GM12864 (cell line): Measurements from ENCODE around the gene IPO9.

Experiments
- DNase-seq: peaks from one replicate; pipeline ENCODE4 v3.0.0-alpha.2; 2011; ENCODE audit warnings: low read depth
- H3K4me3 ChIP-seq: 2 replicates; pipeline ENCODE4 v1.5.1; 2011; ENCODE audit warnings: mild to moderate bottlenecking, low read depth, low read length, control low read depth
- CTCF ChIP-seq: IDR thresholded peaks from 2 replicates; pipeline ENCODE4 v1.5.1; 2011; ENCODE audit warnings: low read depth, mild to moderate bottlenecking, moderate library complexity, low read length, control low read depth, inconsistent platforms; ENCODE audit errors: missing control alignments

IPO9 gene

GRCh38 chr1:201902198-201902597 is 73.2 kb downstream of the IPO9 start:
- no peak overlapping the region for H3K4me3 ChIP-seq
- DNase-seq = no peak
- TF ChIP-seq CTCF = no peak

DNA sequence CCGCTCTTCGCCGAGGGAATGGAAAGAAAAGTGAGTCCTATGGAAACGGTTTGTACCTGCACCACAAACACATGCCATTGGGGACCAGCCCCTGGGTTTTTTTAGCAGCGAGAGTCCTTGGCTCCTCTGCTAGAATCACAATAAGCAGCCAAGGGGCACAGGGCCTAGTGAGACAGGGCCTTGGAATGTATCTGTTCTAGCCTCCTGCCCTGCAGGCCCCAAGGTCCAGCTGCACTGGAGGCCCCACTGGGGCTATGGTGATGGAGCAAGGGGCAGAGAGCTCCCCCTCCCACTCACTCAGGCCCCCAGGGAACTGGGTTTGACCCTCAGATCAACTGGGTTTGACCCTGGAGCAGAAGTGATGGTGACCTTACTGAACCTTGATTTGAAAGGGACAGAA is 74.2 kb downstream of the IPO9 start:
- DNase-seq = no peak
- TF ChIP-seq CTCF = no peak
- no peak overlapping the region for H3K4me3 ChIP-seq

DNA sequence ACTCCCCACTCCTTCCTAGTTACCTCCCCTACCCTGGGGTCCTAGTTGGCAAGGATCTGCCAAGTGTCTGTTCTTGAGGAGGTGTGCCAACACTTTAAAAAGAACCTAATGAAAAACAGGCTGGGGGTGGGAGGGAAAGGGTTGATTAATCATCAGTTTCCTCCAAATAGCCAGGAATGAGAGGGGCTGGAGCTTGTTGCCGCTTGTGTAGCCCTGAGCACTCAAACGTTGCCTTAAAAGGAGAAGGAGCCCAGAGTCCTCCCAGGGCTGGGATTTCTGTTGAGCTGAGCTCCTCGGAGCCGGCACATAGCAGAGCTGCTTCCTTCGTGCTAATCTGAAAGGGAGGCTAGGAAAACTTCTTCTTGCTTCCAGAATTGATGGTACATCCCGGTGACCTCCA is 75.6 kb downstream of the IPO9 start:
- no peak for TF ChIP-seq CTCF
- no peak overlapping the region for H3K4me3 ChIP-seq
- no peak for DNase-seq

DNA sequence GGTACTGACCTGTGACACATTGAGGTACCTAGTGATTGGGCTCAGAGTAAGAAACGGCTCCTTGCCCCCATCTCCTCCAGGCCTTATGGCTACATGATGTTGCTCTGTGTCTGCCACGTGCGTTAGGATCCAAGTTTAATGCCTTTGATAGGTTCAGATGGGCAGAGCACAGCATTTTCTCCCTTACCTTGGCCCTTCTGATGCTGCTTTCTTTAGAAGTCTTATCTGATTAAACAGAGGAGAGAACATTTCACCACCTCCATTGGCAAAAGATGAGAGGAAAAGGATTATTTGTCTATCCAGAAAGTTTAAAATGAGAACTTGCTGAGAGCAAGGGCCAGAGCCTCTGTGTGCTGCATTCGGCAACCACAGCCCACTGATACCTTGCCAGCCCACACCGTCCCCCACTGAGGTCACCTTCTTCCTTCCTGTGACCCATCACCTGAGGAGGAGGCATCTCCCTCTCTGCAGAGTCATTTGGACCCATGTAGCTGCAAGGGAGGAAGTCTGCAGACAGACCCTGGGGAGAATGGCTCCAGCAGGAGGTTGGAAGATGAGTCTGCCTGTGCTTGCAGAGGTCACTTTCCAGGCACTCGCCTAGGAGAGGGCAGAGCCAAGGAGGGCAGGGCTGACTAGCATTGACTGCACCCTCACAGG is 76.4 kb downstream of the IPO9 start:
- no peak for DNase-seq
- H3K4me3 ChIP-seq = no peak overlapping the region
- no peak for TF ChIP-seq CTCF

- TF ChIP-seq CTCF = no peak
- H3K4me3 ChIP-seq = no peak overlapping the region
- no peak for DNase-seq
Observed at GRCh38 chr1:201906336-201906735, 77.4 kb downstream of the IPO9 start.

DNA sequence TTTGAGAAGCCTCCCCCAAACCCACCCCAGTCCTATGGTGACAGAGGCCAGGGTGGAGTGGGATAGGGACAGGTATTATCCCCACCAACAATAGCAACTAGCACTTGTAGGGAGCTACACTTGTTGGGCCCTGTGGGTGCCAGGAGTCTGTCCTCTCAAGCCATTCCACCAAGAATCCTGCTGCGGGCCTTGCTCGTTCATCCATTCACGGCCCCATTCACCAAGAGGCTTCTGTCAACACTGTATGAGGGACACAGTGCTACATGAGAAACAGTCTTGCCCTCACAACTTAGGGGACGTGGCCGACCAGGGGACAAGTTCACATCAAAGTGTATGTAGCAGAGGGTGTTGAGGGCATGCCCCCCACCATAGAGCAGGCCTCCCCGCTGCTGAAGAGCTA is 78.7 kb downstream of the IPO9 start:
- TF ChIP-seq CTCF = no peak
- H3K4me3 ChIP-seq = no peak overlapping the region
- DNase-seq = no peak

- DNase-seq = no peak
- no peak for TF ChIP-seq CTCF
- no peak overlapping the region for H3K4me3 ChIP-seq
Observed at GRCh38 chr1:201911826-201912571, 83.0 kb downstream of the IPO9 start.
